Measurements from ENCODE around the gene TSKU.

The TSKU gene

GRCh38 chr11:76839311-76839710 is 56.2 kb downstream of the TSKU start:
- H3F3A ChIP-seq (ENCODE audit: low read depth) = no peaks in the 10 kb centered on the region
- no peak overlapping the region for H3K9ac ChIP-seq (ENCODE audit: low read depth, low read length, poor library complexity, severe bottlenecking)
- no peaks in the 10 kb centered on the region for H3K36me3 ChIP-seq (ENCODE audit: insufficient read depth, low read length)
- H3K79me2 ChIP-seq (ENCODE audit: insufficient read depth, low read length) = no peaks in the 10 kb centered on the region
- no peaks in the 10 kb centered on the region for H3K9me3 ChIP-seq (ENCODE audit: insufficient read depth, low read depth, low read length)
- H3K4me3 ChIP-seq (ENCODE audit: low read length, poor library complexity, severe bottlenecking) = no peak overlapping the region
- no peaks in the 10 kb centered on the region for H3K4me1 ChIP-seq (ENCODE audit: insufficient read depth, low read length, poor library complexity, severe bottlenecking)
- TF ChIP-seq EZH2phosphoT487 (IDR thresholded peaks at IDR 0.05; ENCODE audit: borderline replicate concordance) (no peak), CTCF (conservative IDR thresholded peaks at IDR 0.05; ENCODE audit: low read length) (no peak)
- no peak overlapping the region for H2AFZ ChIP-seq (ENCODE audit: low read length)
- H3K4me2 ChIP-seq (ENCODE audit: low read depth, low read length, poor library complexity, severe bottlenecking) = no peak overlapping the region
- no peaks in the 10 kb centered on the region for H3K9me2 ChIP-seq (replicated peaks; ENCODE audit: low read depth, low read length)
- no peaks in the 10 kb centered on the region for H4K20me1 ChIP-seq (ENCODE audit: insufficient read depth, low read length, poor library complexity, severe bottlenecking)
- H3K27me3 ChIP-seq (ENCODE audit: insufficient read depth, low read length, poor library complexity, severe bottlenecking) = no peaks in the 10 kb centered on the region

- TF ChIP-seq EZH2phosphoT487 (IDR thresholded peaks at IDR 0.05; ENCODE audit: borderline replicate concordance) = no peak
- TF ChIP-seq CTCF (conservative IDR thresholded peaks at IDR 0.05; ENCODE audit: low read length) = no peak
- Histone ChIP-seq H3K4me3 (ENCODE audit: low read length, poor library complexity, severe bottlenecking) (no peak overlapping the region), H3K9me3 (ENCODE audit: insufficient read depth, low read depth, low read length) (no peaks in the 10 kb centered on the region), H3K9me2 (replicated peaks; ENCODE audit: low read depth, low read length) (no peaks in the 10 kb centered on the region), H3K9ac (ENCODE audit: low read depth, low read length, poor library complexity, severe bottlenecking) (no peak overlapping the region), H2AFZ (ENCODE audit: low read length) (no peak overlapping the region), H3K36me3 (ENCODE audit: insufficient read depth, low read length) (no peaks in the 10 kb centered on the region), H3K79me2 (ENCODE audit: insufficient read depth, low read length) (no peaks in the 10 kb centered on the region), H3F3A (ENCODE audit: low read depth) (no peaks in the 10 kb centered on the region), H3K27me3 (ENCODE audit: insufficient read depth, low read length, poor library complexity, severe bottlenecking) (no peaks in the 10 kb centered on the region), H3K4me2 (ENCODE audit: low read depth, low read length, poor library complexity, severe bottlenecking) (no peak overlapping the region), H3K4me1 (ENCODE audit: insufficient read depth, low read length, poor library complexity, severe bottlenecking) (no peaks in the 10 kb centered on the region), H4K20me1 (ENCODE audit: insufficient read depth, low read length, poor library complexity, severe bottlenecking) (no peaks in the 10 kb centered on the region)
Observed at GRCh38 chr11:76841923-76842452, 58.8 kb downstream of the TSKU start.

GRCh38 chr11:76843907-76844306 is 60.8 kb downstream of the TSKU start:
- no peak overlapping the region for H3K4me2 ChIP-seq (ENCODE audit: low read depth, low read length, poor library complexity, severe bottlenecking)
- no peaks in the 10 kb centered on the region for H3K9me2 ChIP-seq (replicated peaks; ENCODE audit: low read depth, low read length)
- H3F3A ChIP-seq (ENCODE audit: low read depth) = no peaks in the 10 kb centered on the region
- no peaks in the 10 kb centered on the region for H3K4me1 ChIP-seq (ENCODE audit: insufficient read depth, low read length, poor library complexity, severe bottlenecking)
- H3K9me3 ChIP-seq (ENCODE audit: insufficient read depth, low read depth, low read length) = no peaks in the 10 kb centered on the region
- H2AFZ ChIP-seq (ENCODE audit: low read length) = no peak overlapping the region
- H3K36me3 ChIP-seq (ENCODE audit: insufficient read depth, low read length) = no peaks in the 10 kb centered on the region
- no peaks in the 10 kb centered on the region for H3K27me3 ChIP-seq (ENCODE audit: insufficient read depth, low read length, poor library complexity, severe bottlenecking)
- no peak overlapping the region for H3K9ac ChIP-seq (ENCODE audit: low read depth, low read length, poor library complexity, severe bottlenecking)
- no peak overlapping the region for H3K4me3 ChIP-seq (ENCODE audit: low read length, poor library complexity, severe bottlenecking)
- TF ChIP-seq CTCF (conservative IDR thresholded peaks at IDR 0.05; ENCODE audit: low read length) (no peak), EZH2phosphoT487 (IDR thresholded peaks at IDR 0.05; ENCODE audit: borderline replicate concordance) (no peak)
- H4K20me1 ChIP-seq (ENCODE audit: insufficient read depth, low read length, poor library complexity, severe bottlenecking) = no peaks in the 10 kb centered on the region
- H3K79me2 ChIP-seq (ENCODE audit: insufficient read depth, low read length) = no peaks in the 10 kb centered on the region

Data from Loucy (cell line).